ENCODE results near the gene SYTL3. TPM values are rescaled to one million over a fixed set of nuclear protein-coding genes. Genes with fewer than 3 reads are reported as not detected.
"Not testable (repeated sequence)": the region's sequence is repeated elsewhere in the genome, so short reads cannot be mapped to it uniquely, and the experiment has no call there.

Gene SYTL3
- polyA plus RNA-seq, 1 experiment = 1.7 TPM

DNA sequence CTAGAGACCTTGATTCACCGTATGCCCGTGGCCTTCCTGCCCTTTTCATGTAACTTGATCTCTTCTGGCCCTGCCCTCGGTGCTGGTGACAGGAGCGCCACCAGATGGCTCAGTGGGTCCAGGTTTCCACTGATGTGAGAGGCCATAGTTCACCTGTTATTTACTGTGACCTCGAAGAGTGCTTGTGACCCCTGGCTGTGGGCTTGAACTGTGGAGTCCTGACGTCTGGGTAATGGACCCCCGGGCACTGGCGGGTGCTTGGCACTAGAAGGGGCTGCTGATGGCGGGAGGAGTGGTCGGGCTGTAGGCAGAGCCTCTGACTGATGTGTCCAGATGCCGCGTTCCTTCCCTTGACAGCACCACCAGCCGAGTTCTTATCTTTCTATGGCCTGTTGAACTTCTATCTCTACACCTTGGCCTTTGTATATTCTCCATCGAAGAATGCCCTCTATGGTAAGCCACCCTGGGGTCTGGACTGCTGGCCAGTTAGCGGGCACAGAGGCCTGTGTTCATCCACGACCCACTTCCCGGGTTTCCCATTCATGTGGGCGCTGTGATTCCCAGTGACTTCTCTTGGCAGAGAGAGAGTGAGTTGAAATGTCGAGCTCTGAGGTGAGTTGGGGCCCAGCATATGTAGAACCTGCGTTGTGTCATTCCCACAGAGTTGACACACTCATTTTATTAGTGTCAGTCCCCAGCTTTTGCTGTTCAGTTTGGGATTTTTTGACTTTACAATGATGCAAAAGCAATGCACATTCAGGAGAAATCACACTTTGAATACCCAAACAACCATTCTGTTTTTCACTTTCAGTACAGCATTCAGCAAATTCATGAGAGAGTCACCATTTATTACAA lies 20.3 kb upstream of the SYTL3 start:
- peaks cover 26% of the 10 kb centered on the region for H3K36me3 ChIP-seq (ENCODE audit: control insufficient read depth, insufficient read depth, low read length)
- no peak overlapping the region for H3K4me3 ChIP-seq (ENCODE audit: low read depth, low read length)
- no peaks in the 10 kb centered on the region for H3K27me3 ChIP-seq (ENCODE audit: control insufficient read depth, insufficient read depth, low read length)
- no peak for DNase-seq (ENCODE audit: low read depth)
- ChIA-PET CTCF (interaction anchor here (0.7 to 1.5 kb wide), 4 partner anchors 7 to 75 kb away, joined by 3 to 5 read pairs (median 3); no protein-coding TSS in a partner anchor), POLR2A (no interaction called here)
- TF ChIP-seq, protein P1, sequence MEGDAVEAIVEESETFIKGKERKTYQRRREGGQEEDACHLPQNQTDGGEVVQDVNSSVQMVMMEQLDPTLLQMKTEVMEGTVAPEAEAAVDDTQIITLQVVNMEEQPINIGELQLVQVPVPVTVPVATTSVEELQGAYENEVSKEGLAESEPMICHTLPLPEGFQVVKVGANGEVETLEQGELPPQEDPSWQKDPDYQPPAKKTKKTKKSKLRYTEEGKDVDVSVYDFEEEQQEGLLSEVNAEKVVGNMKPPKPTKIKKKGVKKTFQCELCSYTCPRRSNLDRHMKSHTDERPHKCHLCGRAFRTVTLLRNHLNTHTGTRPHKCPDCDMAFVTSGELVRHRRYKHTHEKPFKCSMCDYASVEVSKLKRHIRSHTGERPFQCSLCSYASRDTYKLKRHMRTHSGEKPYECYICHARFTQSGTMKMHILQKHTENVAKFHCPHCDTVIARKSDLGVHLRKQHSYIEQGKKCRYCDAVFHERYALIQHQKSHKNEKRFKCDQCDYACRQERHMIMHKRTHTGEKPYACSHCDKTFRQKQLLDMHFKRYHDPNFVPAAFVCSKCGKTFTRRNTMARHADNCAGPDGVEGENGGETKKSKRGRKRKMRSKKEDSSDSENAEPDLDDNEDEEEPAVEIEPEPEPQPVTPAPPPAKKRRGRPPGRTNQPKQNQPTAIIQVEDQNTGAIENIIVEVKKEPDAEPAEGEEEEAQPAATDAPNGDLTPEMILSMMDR (IDR thresholded peaks at IDR 0.05; ENCODE audit: insufficient read depth, low read depth, low read length) = no peak

DNA sequence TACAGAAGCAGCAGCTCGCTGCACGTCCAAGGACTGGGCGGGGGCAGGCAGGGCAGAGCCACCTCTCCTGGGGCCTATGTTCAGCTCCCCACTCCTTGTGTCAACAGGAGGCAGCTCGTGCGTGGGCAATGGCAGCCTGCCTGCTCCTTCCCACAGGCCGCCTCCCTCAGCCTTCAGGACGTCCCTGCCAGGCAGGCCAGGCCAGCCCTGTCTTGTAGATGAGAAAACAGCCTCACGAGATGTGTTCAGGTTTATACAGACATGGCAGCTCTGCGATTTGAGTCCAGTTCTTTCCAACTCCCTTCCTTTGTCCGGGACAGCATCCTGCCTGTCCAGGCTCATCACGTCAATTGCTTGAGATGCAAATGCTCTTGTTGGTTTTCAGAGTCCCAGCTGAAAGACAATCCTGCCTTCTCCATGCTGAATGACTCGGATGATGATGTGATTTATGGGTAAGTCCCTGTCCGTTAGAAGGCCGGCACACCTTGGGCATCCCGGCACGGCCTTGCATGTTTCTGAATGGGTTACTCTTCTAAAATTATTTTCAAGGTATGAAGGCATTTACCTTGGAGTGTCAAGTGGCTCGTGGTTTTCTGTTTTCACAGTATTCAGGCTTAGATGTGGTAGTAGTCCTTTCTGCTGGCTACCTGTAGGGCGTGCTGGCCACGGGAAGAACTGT lies 18.8 kb upstream of the SYTL3 start:
- H3K36me3 ChIP-seq (ENCODE audit: control insufficient read depth, insufficient read depth, low read length) = peaks cover 22% of the 10 kb centered on the region
- H3K27me3 ChIP-seq (ENCODE audit: control insufficient read depth, insufficient read depth, low read length) = no peaks in the 10 kb centered on the region
- POLR2A ChIA-PET = no interaction called here
- no peak overlapping the region for H3K4me3 ChIP-seq (ENCODE audit: low read depth, low read length)
- CTCF ChIA-PET = interaction anchor here (0.7 to 1.5 kb wide), 4 partner anchors 8 to 73 kb away, joined by 3 to 5 read pairs (median 3); no protein-coding TSS in a partner anchor
- TF ChIP-seq, protein P1 (IDR thresholded peaks at IDR 0.05; ENCODE audit: insufficient read depth, low read depth, low read length) = no peak
- DNase-seq (ENCODE audit: low read depth) = no peak

DNA sequence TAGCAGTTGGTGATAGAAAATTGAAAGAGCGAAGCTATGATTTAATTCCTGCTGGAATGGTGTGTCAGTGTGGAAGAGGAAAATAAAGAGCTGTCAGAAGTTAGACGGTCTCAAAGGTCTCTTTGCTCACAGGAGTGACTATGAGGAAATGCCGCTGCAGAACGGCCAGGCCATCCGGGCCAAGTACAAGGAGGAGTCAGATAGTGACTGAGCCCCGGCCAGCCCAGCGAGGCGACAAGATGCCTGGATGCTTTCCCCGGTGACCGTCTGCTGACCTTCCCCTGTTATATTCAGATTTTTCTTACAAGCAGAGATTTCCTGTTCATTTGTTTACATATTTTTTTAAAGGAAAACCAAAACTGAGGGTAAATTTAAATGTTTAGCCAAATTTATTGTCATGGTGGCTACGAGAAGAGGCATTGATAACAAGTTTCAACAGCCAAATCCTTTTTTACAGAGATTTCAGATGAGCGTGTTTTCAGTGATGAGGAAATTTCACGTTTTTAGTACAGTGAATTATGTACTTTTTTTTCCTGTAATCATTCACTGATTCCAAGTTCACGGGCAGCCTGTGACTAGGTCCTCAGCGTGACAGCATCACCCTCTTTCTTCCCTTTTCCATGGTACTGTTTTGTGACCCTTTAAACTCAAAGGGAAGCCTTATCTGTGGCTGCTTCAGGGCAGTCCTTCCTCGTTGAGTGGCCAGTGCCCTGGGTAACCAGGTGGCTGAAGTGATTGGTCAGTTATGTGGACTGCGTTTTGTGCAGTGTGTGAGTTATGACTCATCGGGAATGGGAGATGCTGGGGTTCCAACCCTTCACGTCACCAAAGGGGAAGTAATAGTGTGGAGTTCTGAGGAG lies 17.9 kb upstream of the SYTL3 start:
- H3K4me3 ChIP-seq (ENCODE audit: low read depth, low read length) = no peak overlapping the region
- peaks cover 20% of the 10 kb centered on the region for H3K36me3 ChIP-seq (ENCODE audit: control insufficient read depth, insufficient read depth, low read length)
- ChIA-PET POLR2A (no interaction called here), CTCF (interaction anchor here (0.9 to 1.6 kb wide), 2 partner anchors 27 to 1350 kb away, joined by 3 to 7 read pairs; no protein-coding TSS in a partner anchor)
- TF ChIP-seq, protein P1 (IDR thresholded peaks at IDR 0.05; ENCODE audit: insufficient read depth, low read depth, low read length) = no peak
- no peak for DNase-seq (ENCODE audit: low read depth)
- no peaks in the 10 kb centered on the region for H3K27me3 ChIP-seq (ENCODE audit: control insufficient read depth, insufficient read depth, low read length)

DNA sequence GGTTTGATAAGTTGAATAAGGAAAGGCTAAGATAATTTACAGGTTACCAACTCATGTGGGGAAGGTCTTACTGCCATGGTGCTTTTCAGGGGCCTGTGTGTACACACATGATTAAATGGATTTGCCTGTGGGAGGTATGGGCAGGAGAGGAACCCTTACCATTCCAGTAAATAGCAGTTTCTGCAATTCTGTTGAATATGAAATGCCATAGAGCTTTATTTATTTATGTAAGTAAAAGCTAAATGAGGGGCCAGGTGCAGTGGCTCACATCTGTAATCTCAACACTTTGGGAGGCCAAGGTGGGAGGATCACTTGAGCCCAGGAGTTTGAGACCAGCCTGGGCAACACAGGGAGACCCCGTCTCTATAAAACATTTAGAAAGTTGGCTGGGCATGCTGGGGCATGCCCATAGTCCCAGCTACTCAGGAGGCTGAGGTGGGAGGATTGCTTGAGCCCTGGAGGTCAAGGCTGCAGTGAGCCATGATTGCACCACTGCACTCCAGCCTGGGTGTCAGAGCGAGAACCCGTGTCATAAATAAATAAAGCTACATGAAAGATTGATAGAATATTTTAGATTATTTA lies 17.2 kb upstream of the SYTL3 start:
- DNase-seq (ENCODE audit: low read depth); H3K4me3 ChIP-seq (ENCODE audit: low read depth, low read length); POLR2A ChIA-PET; H3K27me3 ChIP-seq (ENCODE audit: control insufficient read depth, insufficient read depth, low read length): not testable (repeated sequence)
- CTCF ChIA-PET = interaction anchor here (0.9 to 1.6 kb wide), 2 partner anchors 27 to 1349 kb away, joined by 3 to 7 read pairs; no protein-coding TSS in a partner anchor
- H3K36me3 ChIP-seq (ENCODE audit: control insufficient read depth, insufficient read depth, low read length) = peaks cover 17% of the 10 kb centered on the region

DNA sequence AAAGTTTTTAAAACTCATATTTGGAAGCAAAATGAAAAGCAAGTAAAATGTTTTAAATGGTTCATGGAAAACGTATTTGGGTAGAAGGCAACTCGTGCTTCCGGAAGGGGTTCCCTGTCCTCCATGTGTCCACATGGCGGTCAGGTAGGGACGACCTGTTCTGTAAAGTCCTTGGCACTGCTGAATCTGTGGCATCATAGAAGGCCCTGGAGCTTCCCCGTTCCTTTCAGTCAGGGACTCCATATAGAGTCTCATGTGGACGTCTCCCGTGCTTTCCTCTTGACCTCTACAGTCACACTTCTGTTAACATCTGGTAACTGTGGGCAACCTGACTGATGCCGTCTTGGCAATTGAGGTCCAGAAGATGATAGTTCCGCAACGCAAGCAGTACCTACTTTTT lies 16.7 kb upstream of the SYTL3 start:
- no peak for DNase-seq (ENCODE audit: low read depth)
- TF ChIP-seq, protein P1 (IDR thresholded peaks at IDR 0.05; ENCODE audit: insufficient read depth, low read depth, low read length) = no peak
- POLR2A ChIA-PET = no interaction called here
- Histone ChIP-seq H3K27me3 (ENCODE audit: control insufficient read depth, insufficient read depth, low read length) (no peaks in the 10 kb centered on the region), H3K4me3 (ENCODE audit: low read depth, low read length) (no peak overlapping the region), H3K36me3 (ENCODE audit: control insufficient read depth, insufficient read depth, low read length) (peaks cover 16% of the 10 kb centered on the region)
- CTCF ChIA-PET = interaction anchor here (0.9 to 1.6 kb wide), 2 partner anchors 28 to 1349 kb away, joined by 3 to 7 read pairs; no protein-coding TSS in a partner anchor
